Liver (tissue), 9 donors: ENCODE measurements around the gene FAN1. TPM values are rescaled to one million over a fixed set of nuclear protein-coding genes. Genes with fewer than 3 reads are reported as not detected.

Experiments used
- DNase-seq: peaks from one replicate; pipeline ENCODE4 v3.0.0-alpha.2; 2017; ENCODE audit warnings: low spot score
- H3K27ac ChIP-seq, 2 donors: one replicate each; pipeline ENCODE4 v1.7.0; 2013; ENCODE audit warnings: inconsistent platforms in 2 of 2, low read length in 2 of 2, control low read depth in 1 of 2, low read depth in 1 of 2, mild to moderate bottlenecking in 1 of 2
- H3K27me3 ChIP-seq, 4 donors: one replicate each; pipeline versions ENCODE4 v1.6.1 to v1.7.0; 2013; ENCODE audit warnings: low read length in 3 of 4, inconsistent platforms in 1 of 4, mild to moderate bottlenecking in 1 of 4, moderate library complexity in 1 of 4; ENCODE audit not compliant: control insufficient read depth in 4 of 4, insufficient read depth in 4 of 4
- H3K36me3 ChIP-seq, 4 donors: one replicate each; pipeline versions ENCODE4 v1.6.1 to v1.7.0; 2013; ENCODE audit warnings: low read length in 3 of 4, mild to moderate bottlenecking in 3 of 4, low read depth in 1 of 4, moderate library complexity in 1 of 4; ENCODE audit not compliant: control insufficient read depth in 4 of 4, insufficient read depth in 3 of 4
- H3K4me1 ChIP-seq, 4 donors: one replicate each; pipeline versions ENCODE4 v1.6.1 to v1.7.0; 2013; ENCODE audit warnings: low read length in 3 of 4, mild to moderate bottlenecking in 3 of 4, moderate library complexity in 1 of 4; ENCODE audit not compliant: control insufficient read depth in 4 of 4, insufficient read depth in 4 of 4
- H3K4me3 ChIP-seq, 3 donors: one replicate each; pipeline versions ENCODE4 v1.6.1 to v1.7.0; 2013; ENCODE audit warnings: low read length in 3 of 3, control low read depth in 1 of 3, low read depth in 1 of 3, mild to moderate bottlenecking in 1 of 3
- H3K9ac ChIP-seq, 2 donors: one replicate each; pipeline ENCODE4 v1.7.0; 2013; ENCODE audit warnings: low read length in 2 of 2, mild to moderate bottlenecking in 2 of 2, moderate library complexity in 2 of 2, control low read depth in 1 of 2, low read depth in 1 of 2
- H3K9me3 ChIP-seq, 4 donors: one replicate each; pipeline versions ENCODE4 v1.6.1 to v1.7.0; 2013; ENCODE audit warnings: low read length in 3 of 4; ENCODE audit not compliant: control insufficient read depth in 4 of 4
- EGR1 ChIP-seq, 2 donors: IDR thresholded peaks; 2 replicates each; pipeline ENCODE4 v1.6.1; 2016 to 2018; ENCODE audit warnings: antibody characterized with exemption in 2 of 2, low read depth in 2 of 2
- FOXA1 ChIP-seq: IDR thresholded peaks from 2 replicates; pipeline ENCODE4 v1.6.1; 2016; ENCODE audit warnings: antibody characterized with exemption
- FOXA2 ChIP-seq: IDR thresholded peaks from 2 replicates; pipeline ENCODE4 v1.6.1; 2016; ENCODE audit warnings: antibody characterized with exemption
- GABPA ChIP-seq, 2 donors: IDR thresholded peaks in 1 of 2; conservative IDR thresholded peaks in 1 of 2; 2 replicates each; pipeline ENCODE4 v1.6.1; 2016; ENCODE audit warnings: antibody characterized with exemption in 2 of 2, mild to moderate bottlenecking in 1 of 2, moderate library complexity in 1 of 2
- HNF4A ChIP-seq, 2 donors: conservative IDR thresholded peaks; 2 replicates each; pipeline ENCODE4 v1.6.1; 2016; ENCODE audit warnings: antibody characterized with exemption in 2 of 2, mild to moderate bottlenecking in 2 of 2
- HNF4G ChIP-seq: IDR thresholded peaks from 2 replicates; pipeline ENCODE4 v1.6.1; 2016; ENCODE audit warnings: antibody characterized with exemption
- JUND ChIP-seq, 2 donors: IDR thresholded peaks; 2 replicates each; pipeline ENCODE4 v1.6.1; 2016; ENCODE audit warnings: antibody characterized with exemption in 2 of 2
- MAX ChIP-seq: IDR thresholded peaks from 2 replicates; pipeline ENCODE4 v1.6.1; 2016; ENCODE audit warnings: antibody characterized with exemption
- NR2F2 ChIP-seq: IDR thresholded peaks from 2 replicates; pipeline ENCODE4 v1.6.1; 2016; ENCODE audit warnings: antibody characterized with exemption
- RAD21 ChIP-seq, 2 donors: IDR thresholded peaks; 2 replicates each; pipeline ENCODE4 v1.6.1; 2016; ENCODE audit warnings: antibody characterized with exemption in 2 of 2, mild to moderate bottlenecking in 2 of 2
- RXRA ChIP-seq, 2 donors: IDR thresholded peaks; 2 replicates each; pipeline ENCODE4 v1.6.1; 2017 to 2018; ENCODE audit warnings: antibody characterized with exemption in 2 of 2, mild to moderate bottlenecking in 1 of 2
- SP1 ChIP-seq: IDR thresholded peaks from 2 replicates; pipeline ENCODE4 v1.6.1; 2018; ENCODE audit warnings: antibody characterized with exemption, mild to moderate bottlenecking
- TAF1 ChIP-seq: conservative IDR thresholded peaks from 2 replicates; pipeline ENCODE4 v1.6.1; 2016; ENCODE audit warnings: antibody characterized with exemption, mild to moderate bottlenecking
- YY1 ChIP-seq: IDR thresholded peaks from 2 replicates; pipeline ENCODE4 v1.6.1; 2016; ENCODE audit warnings: antibody characterized with exemption, mild to moderate bottlenecking
- ZBTB33 ChIP-seq: IDR thresholded peaks from 2 replicates; pipeline ENCODE4 v1.6.1; 2016; ENCODE audit warnings: antibody characterized with exemption
- WGBS: extraction: QIAGEN DNeasy Blood & Tissue Kit; methylation state at CpG from one replicate; pipeline ENCODE4 v1.1.7; 2013; 5-methylcytosine and 5-hydroxymethylcytosine counted together
- polyA plus RNA-seq, 2 donors: library from polyadenylated mRNA; stranded (reverse) in 1 of 2; unstranded in 1 of 2; fragments of 200-250 nt in 1 of 2; fragments of >200 nt in 1 of 2; fragmentation: Nextera tagmentation in 1 of 2; extraction: Ambion mirVana in 1 of 2; gene quantifications; one replicate each; pipeline versions ENCODE4 v1.2.1 to v1.2.3, GENCODE V29; 2013 to 2015
- total RNA-seq, 2 donors: library from RNA; depleted of rRNA; stranded (reverse); fragments of >200 nt; gene quantifications; one replicate each; pipeline ENCODE4 v1.2.3, GENCODE V29; 2014
- TF ChIP-seq, protein P1 (sequence below): fragments of 150-350 bp; IDR thresholded peaks from 2 replicates; pipeline ENCODE4 v1.5.1; 2017; ENCODE audit warnings: improper control_type of control experiment, low read depth, low read length; ENCODE audit not compliant: missing input control
- TF ChIP-seq, protein P2 (sequence below): IDR thresholded peaks from 2 replicates; pipeline ENCODE4 v1.6.1; 2016; ENCODE audit warnings: antibody characterized with exemption
- TF ChIP-seq, protein P3 (sequence below): IDR thresholded peaks from 2 replicates; pipeline ENCODE4 v1.6.1; 2016; ENCODE audit warnings: antibody characterized with exemption, mild to moderate bottlenecking
- donor health status: healthy.
- donor health status: healthy.
- donor health status: healthy.
- donor health status: healthy.
- donor health status: healthy.

FAN1 gene
- total RNA-seq (10 to 100 TPM in 1 of 2 donors, 1 to 10 TPM in 1; 8.2 to 17.1 TPM), polyA plus RNA-seq (1 to 10 TPM; 5.2 to 6.8 TPM)

DNA sequence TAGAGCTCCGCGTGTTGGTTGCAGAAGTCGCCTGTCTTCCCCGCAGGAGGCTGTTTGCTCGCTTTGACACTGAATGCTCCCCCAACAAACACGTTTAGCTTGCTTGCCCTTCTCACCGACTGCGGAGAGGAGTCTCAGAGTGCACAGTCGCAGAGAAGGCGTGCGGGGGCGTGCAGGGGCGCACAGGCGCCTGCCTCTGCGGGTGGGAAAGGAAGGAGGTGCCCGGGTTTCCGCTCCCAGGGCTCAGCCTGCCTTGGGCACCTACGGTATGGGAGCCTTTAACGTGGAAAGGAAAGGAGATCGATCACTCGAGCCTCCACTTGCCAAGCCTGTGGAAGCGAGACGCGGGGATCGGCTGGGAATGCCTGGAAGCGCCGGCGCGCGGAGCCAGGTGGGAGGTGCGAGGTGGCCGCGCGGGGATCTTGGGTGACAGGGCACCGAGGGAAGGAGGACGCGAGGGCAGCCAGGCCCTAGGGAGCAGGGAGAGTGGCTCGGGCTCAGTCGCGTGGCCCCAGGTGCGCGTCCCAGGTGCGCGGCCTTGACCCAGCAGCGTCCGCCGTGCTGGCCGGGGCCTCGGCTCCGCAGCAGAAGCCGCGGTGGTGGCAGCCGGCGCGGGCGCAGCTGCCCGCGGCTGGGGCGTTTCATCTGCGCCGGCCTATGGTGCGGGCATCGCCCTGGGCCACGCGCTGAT, at the start of gene FAN1:
FAN1 (plus strand) TSS at position 419 of the 691 bp plus-strand sequence. CDS start 749 bp downstream, outside the sequence.
- H3K27ac ChIP-seq = peak within 1 kb of the TSS; percentile 78 to 81
- under 1% methylated on average over 65 of the region's 65 CpGs for WGBS
- peak within 1 kb of the TSS; percentile 71 to 98 (median 98) for H3K4me3 ChIP-seq
- DNase-seq = peak; percentile 83
- H3K9ac ChIP-seq = peak within 1 kb of the TSS; percentile 77 to 90
- TF ChIP-seq HNF4G (no peak), RXRA (IDR thresholded peaks at IDR 0.05) (peak in 1 of 2 donors; percentile 38), MAX (peak; percentile 73), GABPA (IDR thresholded peaks at IDR 0.05 in 1 of 2, conservative IDR thresholded peaks at IDR 0.05 in 1 of 2) (peak in 1 of 2 donors; percentile 62), TAF1 (no peak), NR2F2 (no peak), RAD21 (IDR thresholded peaks at IDR 0.05) (peak; percentile 32 to 64), EGR1 (IDR thresholded peaks at IDR 0.05; ENCODE audit: low read depth in 2 of 2) (peak; percentile 81 to 84), SP1 (peak; percentile 48), FOXA1 (no peak), FOXA2 (no peak), YY1 (peak; percentile 91), HNF4A (conservative IDR thresholded peaks at IDR 0.05) (peak; percentile 49 to 52), ZBTB33 (no peak), JUND (IDR thresholded peaks at IDR 0.05) (peak in 1 of 2 donors; percentile 20)
- TF ChIP-seq, protein P1, sequence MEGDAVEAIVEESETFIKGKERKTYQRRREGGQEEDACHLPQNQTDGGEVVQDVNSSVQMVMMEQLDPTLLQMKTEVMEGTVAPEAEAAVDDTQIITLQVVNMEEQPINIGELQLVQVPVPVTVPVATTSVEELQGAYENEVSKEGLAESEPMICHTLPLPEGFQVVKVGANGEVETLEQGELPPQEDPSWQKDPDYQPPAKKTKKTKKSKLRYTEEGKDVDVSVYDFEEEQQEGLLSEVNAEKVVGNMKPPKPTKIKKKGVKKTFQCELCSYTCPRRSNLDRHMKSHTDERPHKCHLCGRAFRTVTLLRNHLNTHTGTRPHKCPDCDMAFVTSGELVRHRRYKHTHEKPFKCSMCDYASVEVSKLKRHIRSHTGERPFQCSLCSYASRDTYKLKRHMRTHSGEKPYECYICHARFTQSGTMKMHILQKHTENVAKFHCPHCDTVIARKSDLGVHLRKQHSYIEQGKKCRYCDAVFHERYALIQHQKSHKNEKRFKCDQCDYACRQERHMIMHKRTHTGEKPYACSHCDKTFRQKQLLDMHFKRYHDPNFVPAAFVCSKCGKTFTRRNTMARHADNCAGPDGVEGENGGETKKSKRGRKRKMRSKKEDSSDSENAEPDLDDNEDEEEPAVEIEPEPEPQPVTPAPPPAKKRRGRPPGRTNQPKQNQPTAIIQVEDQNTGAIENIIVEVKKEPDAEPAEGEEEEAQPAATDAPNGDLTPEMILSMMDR = peak; percentile 8
- TF ChIP-seq, protein P2, sequence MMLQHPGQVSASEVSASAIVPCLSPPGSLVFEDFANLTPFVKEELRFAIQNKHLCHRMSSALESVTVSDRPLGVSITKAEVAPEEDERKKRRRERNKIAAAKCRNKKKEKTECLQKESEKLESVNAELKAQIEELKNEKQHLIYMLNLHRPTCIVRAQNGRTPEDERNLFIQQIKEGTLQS = no peak
- TF ChIP-seq, protein P3, sequence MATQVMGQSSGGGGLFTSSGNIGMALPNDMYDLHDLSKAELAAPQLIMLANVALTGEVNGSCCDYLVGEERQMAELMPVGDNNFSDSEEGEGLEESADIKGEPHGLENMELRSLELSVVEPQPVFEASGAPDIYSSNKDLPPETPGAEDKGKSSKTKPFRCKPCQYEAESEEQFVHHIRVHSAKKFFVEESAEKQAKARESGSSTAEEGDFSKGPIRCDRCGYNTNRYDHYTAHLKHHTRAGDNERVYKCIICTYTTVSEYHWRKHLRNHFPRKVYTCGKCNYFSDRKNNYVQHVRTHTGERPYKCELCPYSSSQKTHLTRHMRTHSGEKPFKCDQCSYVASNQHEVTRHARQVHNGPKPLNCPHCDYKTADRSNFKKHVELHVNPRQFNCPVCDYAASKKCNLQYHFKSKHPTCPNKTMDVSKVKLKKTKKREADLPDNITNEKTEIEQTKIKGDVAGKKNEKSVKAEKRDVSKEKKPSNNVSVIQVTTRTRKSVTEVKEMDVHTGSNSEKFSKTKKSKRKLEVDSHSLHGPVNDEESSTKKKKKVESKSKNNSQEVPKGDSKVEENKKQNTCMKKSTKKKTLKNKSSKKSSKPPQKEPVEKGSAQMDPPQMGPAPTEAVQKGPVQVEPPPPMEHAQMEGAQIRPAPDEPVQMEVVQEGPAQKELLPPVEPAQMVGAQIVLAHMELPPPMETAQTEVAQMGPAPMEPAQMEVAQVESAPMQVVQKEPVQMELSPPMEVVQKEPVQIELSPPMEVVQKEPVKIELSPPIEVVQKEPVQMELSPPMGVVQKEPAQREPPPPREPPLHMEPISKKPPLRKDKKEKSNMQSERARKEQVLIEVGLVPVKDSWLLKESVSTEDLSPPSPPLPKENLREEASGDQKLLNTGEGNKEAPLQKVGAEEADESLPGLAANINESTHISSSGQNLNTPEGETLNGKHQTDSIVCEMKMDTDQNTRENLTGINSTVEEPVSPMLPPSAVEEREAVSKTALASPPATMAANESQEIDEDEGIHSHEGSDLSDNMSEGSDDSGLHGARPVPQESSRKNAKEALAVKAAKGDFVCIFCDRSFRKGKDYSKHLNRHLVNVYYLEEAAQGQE = peak; percentile 27
- H3K9me3 ChIP-seq = no peaks in the 10 kb centered on the region
- peaks cover 2 to 26% (median 21%) of the 10 kb centered on the region in 4 donors for H3K4me1 ChIP-seq
- peaks cover 0 to under 1% (median 0%) of the 10 kb centered on the region in 4 donors for H3K36me3 ChIP-seq
- H3K27me3 ChIP-seq = no peaks in the 10 kb centered on the region
